B cell (primary cell): ENCODE results near the gene ARHGAP25. TPM values are rescaled to one million over a fixed set of nuclear protein-coding genes. Genes with fewer than 3 reads are reported as not detected.

ENCODE experiments used
- ATAC-seq: fragments of 200-7000 bp; cut with Tn5 transposase; one replicate; pipeline ENCODE4 v1.10.0; 2021; ENCODE audit warnings: low read depth, mild to moderate bottlenecking, moderate number of reproducible peaks, moderate library complexity
- CTCF ChIA-PET: fragments of 350-600 bp; sonication (Branson Sonifier 250); formaldehyde crosslinking; loops from one replicate; lab custom pipeline; 2021; ENCODE audit warnings: antibody characterized with exemption, inconsistent platforms; lab: Charles Lee
- POLR2A ChIA-PET: fragments of 350-600 bp; sonication (Branson Sonifier 250); formaldehyde crosslinking; loops from one replicate; lab custom pipeline; 2021; ENCODE audit warnings: antibody characterized with exemption; lab: Charles Lee
- DNase-seq: peaks from one replicate; pipeline ENCODE4 v3.0.0; 2013
- H2AFZ ChIP-seq: 2 replicates; pipeline ENCODE4 v1.6.1; 2012; ENCODE audit warnings: mild to moderate bottlenecking, low read depth, low read length; ENCODE audit not compliant: insufficient read depth, poor library complexity, severe bottlenecking
- H3K27ac ChIP-seq, 2 donors: 1 replicate in 1 of 2; 2 replicates in 1 of 2; pipeline ENCODE4 v1.5.1; 2012 to 2013; ENCODE audit warnings: low read length in 2 of 2, mild to moderate bottlenecking in 2 of 2, moderate library complexity in 1 of 2
- H3K27me3 ChIP-seq, 4 experiments: fragments of 200-600 bp in 1 of 4; sonication (generic) in 1 of 4; replicated peaks in 1 of 4; 1 replicate in 2 of 4; 2 replicates in 2 of 4; pipeline versions ENCODE4 v1.6.1 to v1.7.0; 2013 to 2016; ENCODE audit warnings: low read length in 3 of 4, mild to moderate bottlenecking in 2 of 4, mixed read lengths in 1 of 4, moderate library complexity in 1 of 4; ENCODE audit not compliant: insufficient read depth in 4 of 4, control insufficient read depth in 3 of 4; ENCODE audit errors: control extremely low read depth in 1 of 4
- H3K36me3 ChIP-seq, 2 experiments: replicated peaks in 1 of 2; 1 replicate in 1 of 2; 2 replicates in 1 of 2; pipeline versions ENCODE4 v1.6.1 to v1.7.1; 2013; ENCODE audit warnings: low read length in 1 of 2; ENCODE audit not compliant: insufficient read depth in 2 of 2, control insufficient read depth in 1 of 2; ENCODE audit errors: control extremely low read depth in 1 of 2, extremely low read depth in 1 of 2
- H3K4me1 ChIP-seq, 2 donors: fragments of 200-600 bp in 1 of 2; sonication (generic) in 1 of 2; 1 replicate in 1 of 2; 2 replicates in 1 of 2; pipeline versions ENCODE4 v1.5.1 to v1.6.1; 2013 to 2017; ENCODE audit warnings: low read length in 2 of 2; ENCODE audit not compliant: control insufficient read depth in 2 of 2, insufficient read depth in 2 of 2
- H3K4me2 ChIP-seq: replicated peaks from 2 replicates; pipeline ENCODE3; 2012; ENCODE audit warnings: mild to moderate bottlenecking, low read depth, low read length; ENCODE audit not compliant: poor library complexity, severe bottlenecking
- H3K4me3 ChIP-seq, 5 experiments: fragments of 200-600 bp in 1 of 5; sonication (generic) in 1 of 5; 1 replicate in 3 of 5; 2 replicates in 2 of 5; pipeline versions ENCODE4 v1.5.1 to v1.7.0; 2011 to 2016; ENCODE audit warnings: low read length in 4 of 5, mild to moderate bottlenecking in 4 of 5, low read depth in 2 of 5, control low read depth in 1 of 5, moderate library complexity in 1 of 5; ENCODE audit not compliant: insufficient read depth in 1 of 5; ENCODE audit errors: control extremely low read depth in 1 of 5, extremely low read depth in 1 of 5
- H3K79me2 ChIP-seq: fragments of 200-600 bp; sonication (generic); one replicate; pipeline ENCODE4 v1.6.0; 2016; ENCODE audit warnings: low read length; ENCODE audit not compliant: control insufficient read depth, insufficient read depth
- H3K9ac ChIP-seq: fragments of 200-600 bp; sonication (generic); 2 replicates; pipeline ENCODE4 v1.6.1; 2017; ENCODE audit warnings: mild to moderate bottlenecking, low read length, moderate library complexity
- H3K9me3 ChIP-seq, 3 donors: one replicate each; pipeline versions ENCODE4 v1.6.1 to v1.7.1; 2013; ENCODE audit warnings: low read length in 2 of 3; ENCODE audit not compliant: control insufficient read depth in 2 of 3, insufficient read depth in 1 of 3; ENCODE audit errors: control extremely low read depth in 1 of 3
- H4K20me1 ChIP-seq: 2 replicates; pipeline ENCODE4 v1.6.0; 2012; ENCODE audit warnings: mild to moderate bottlenecking, low read length; ENCODE audit not compliant: insufficient read depth, control insufficient read depth, poor library complexity, severe bottlenecking
- H3K27ac Mint-ChIP-seq: one replicate; pipeline ENCODE4 v1.8.0; 2021; ENCODE audit warnings: mixed read lengths
- H3K27me3 Mint-ChIP-seq: one replicate; pipeline ENCODE4 v1.8.0; 2021; ENCODE audit warnings: mixed read lengths
- H3K4me1 Mint-ChIP-seq: one replicate; pipeline ENCODE4 v1.8.0; 2021; ENCODE audit warnings: mixed read lengths
- H3K4me3 Mint-ChIP-seq: one replicate; pipeline ENCODE4 v1.8.0; 2021; ENCODE audit warnings: mixed read lengths
- H3K9me3 Mint-ChIP-seq: one replicate; pipeline ENCODE4 v1.8.0; 2022; ENCODE audit warnings: mixed read lengths; ENCODE audit not compliant: insufficient read depth
- EZH2 ChIP-seq: IDR thresholded peaks from 2 replicates; pipeline ENCODE4 v1.6.1; 2012; ENCODE audit warnings: borderline replicate concordance, low read depth, mild to moderate bottlenecking, moderate library complexity, low read length; ENCODE audit not compliant: insufficient read depth, poor library complexity, severe bottlenecking
- WGBS: methylation state at CpG from one replicate; pipeline ENCODE4 v1.1.5; 2013; ENCODE audit warnings: missing lambda C conversion rate; ENCODE audit not compliant: insufficient coverage; 5-methylcytosine and 5-hydroxymethylcytosine counted together
- intact Hi-C: fragments of 100-400 bp; cut with micrococcal nuclease; formaldehyde crosslinking; loops from one replicate; pipeline ENCODE4 v1.10.0; 2022
- polyA plus RNA-seq: library from polyadenylated mRNA; depleted of rRNA; stranded (reverse); fragments of >200 nt; gene quantifications from 2 replicates; pipeline ENCODE4 v1.2.3, GENCODE V29; 2012
- total RNA-seq, 2 donors: library from RNA; stranded (reverse); fragments of 120-200 nt in 1 of 2; gene quantifications; 1 replicate in 1 of 2; 2 replicates in 1 of 2; pipeline versions ENCODE4 v1.2.3 to v1.2.4, GENCODE V29; 2013 to 2022
- TF ChIP-seq, protein P1 (sequence below): fragments of 200-600 bp; IDR thresholded peaks from one replicate; pipeline ENCODE4 v1.8.0; 2022; ENCODE audit warnings: antibody characterized with exemption, mild to moderate bottlenecking

ARHGAP25 gene
- total and polyA plus RNA-seq, 2 donors (not counting 1 experiment from before 2014, with no cell fraction given): 97.9 to 207 TPM

DNA sequence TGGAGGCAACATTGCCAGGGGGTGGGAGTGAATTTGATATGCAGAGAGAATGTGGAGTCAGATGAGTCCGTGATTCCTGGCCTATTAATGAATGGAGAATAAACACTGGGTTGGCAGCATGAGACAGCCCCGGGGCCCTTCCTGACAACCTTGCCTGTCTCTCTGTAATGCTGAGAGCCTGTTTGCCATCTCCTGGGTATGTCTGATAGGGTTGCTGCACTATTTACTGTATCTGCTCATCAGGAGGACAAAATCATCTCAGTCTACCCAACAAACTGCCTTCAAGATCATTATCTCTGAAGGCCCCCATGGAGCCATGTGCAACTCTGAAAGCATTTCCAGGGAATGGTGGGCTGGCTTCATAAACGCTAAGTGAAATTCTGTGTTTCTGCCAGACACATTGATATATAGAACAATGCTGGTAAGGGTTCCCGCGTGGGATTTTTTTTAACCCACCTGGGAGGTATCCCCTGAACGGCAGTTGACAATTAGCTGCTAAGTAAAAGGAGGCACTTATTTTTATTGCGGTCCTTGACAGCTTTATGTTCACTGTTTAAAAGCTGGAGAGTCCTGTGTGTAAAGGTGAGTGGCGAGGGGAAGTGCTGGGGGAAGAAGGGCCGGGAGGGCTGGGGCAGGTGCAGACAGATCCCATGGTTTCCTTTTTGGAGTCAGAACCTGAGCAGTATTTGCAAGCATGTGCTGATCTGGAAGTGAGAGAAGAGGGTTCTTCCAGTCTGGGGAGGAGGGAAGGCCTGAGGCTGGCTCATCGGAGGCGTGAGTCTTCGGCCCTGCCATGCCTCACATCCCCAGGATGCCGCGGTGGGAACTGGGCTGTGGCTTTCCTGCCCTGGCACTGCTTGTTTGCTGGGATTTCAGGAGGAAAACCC, 64.8 kb downstream of the ARHGAP25 start:
- Histone ChIP-seq H3K27ac (peak overlapping the region in 1 of 2 donors; percentile 60), H3K4me2 (no peak overlapping the region), H4K20me1 (peaks cover 26% of the 10 kb centered on the region), H2AFZ (no peak overlapping the region), H3K27me3 (no peaks in the 10 kb centered on the region), H3K9me3 (no peaks in the 10 kb centered on the region), H3K4me1 (peaks cover 36 to 43% of the 10 kb centered on the region in 2 donors), H3K36me3 (peaks cover 11 to 85% of the 10 kb centered on the region in 2 experiments), H3K79me2 (peaks cover 95% of the 10 kb centered on the region), H3K4me3 (no peak overlapping the region), H3K9ac (no peak overlapping the region)
- no peak for DNase-seq
- TF ChIP-seq EZH2: no peak
- TF ChIP-seq, protein P1, sequence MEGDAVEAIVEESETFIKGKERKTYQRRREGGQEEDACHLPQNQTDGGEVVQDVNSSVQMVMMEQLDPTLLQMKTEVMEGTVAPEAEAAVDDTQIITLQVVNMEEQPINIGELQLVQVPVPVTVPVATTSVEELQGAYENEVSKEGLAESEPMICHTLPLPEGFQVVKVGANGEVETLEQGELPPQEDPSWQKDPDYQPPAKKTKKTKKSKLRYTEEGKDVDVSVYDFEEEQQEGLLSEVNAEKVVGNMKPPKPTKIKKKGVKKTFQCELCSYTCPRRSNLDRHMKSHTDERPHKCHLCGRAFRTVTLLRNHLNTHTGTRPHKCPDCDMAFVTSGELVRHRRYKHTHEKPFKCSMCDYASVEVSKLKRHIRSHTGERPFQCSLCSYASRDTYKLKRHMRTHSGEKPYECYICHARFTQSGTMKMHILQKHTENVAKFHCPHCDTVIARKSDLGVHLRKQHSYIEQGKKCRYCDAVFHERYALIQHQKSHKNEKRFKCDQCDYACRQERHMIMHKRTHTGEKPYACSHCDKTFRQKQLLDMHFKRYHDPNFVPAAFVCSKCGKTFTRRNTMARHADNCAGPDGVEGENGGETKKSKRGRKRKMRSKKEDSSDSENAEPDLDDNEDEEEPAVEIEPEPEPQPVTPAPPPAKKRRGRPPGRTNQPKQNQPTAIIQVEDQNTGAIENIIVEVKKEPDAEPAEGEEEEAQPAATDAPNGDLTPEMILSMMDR: no peak
- H3K4me3 Mint-ChIP-seq: no peak overlapping the region
- H3K27me3 Mint-ChIP-seq: no peaks in the 10 kb centered on the region
- peaks cover 67% of the 10 kb centered on the region for H3K4me1 Mint-ChIP-seq
- ChIA-PET CTCF (interaction anchor here (1.0 to 3.4 kb wide), 8 partner anchors 10 to 108 kb away, joined by 3 to 17 read pairs (median 6); partner anchors contain the start of gene ARHGAP25), POLR2A (no interaction called here)
- H3K27ac Mint-ChIP-seq: peak overlapping the region; percentile 94
- H3K9me3 Mint-ChIP-seq: peaks cover 2% of the 10 kb centered on the region
- ATAC-seq: no peak
- 95% methylated on average over 14 of the region's 14 CpGs for WGBS
- intact Hi-C loops: no loop called here

DNA sequence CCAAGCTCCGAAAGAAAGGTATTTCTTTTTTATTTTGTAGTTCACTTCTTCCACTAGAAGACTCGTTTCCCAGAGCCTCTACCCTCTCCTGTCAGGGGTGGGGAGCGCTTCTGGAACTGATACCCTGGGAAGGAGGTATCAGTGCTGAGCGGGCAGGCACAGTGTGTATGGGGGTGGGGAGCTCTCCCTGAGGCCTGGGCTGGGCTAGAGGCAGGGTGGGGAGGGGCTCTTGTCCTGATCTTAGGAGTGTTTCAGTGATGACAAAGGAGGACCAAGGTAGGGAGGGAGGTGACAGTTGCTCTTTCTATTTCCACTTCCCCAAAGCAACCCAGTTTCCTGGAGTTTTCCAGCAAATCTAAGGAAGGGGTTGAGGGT, 65.4 kb downstream of the ARHGAP25 start:
- Mint-ChIP-seq H3K4me1 (peaks cover 64% of the 10 kb centered on the region), H3K27ac (peak overlapping the region; percentile 73), H3K9me3 (peaks cover 2% of the 10 kb centered on the region), H3K27me3 (no peaks in the 10 kb centered on the region), H3K4me3 (no peak overlapping the region)
- no peaks in the 10 kb centered on the region for H3K9me3 ChIP-seq
- H3K4me1 ChIP-seq: peaks cover 33 to 36% of the 10 kb centered on the region in 2 donors
- peaks cover 26% of the 10 kb centered on the region for H4K20me1 ChIP-seq
- no peak overlapping the region for H3K4me3 ChIP-seq
- H3K4me2 ChIP-seq: no peak overlapping the region
- POLR2A ChIA-PET: no interaction called here
- no peak for DNase-seq
- ATAC-seq: no peak
- H3K27me3 ChIP-seq: no peaks in the 10 kb centered on the region
- CTCF ChIA-PET: interaction anchor here (0.8 to 2.4 kb wide), 5 partner anchors 23 to 91 kb away, joined by 3 to 13 read pairs (median 4); partner anchors contain the start of gene ARHGAP25
- intact Hi-C loops: no loop called here
- peaks cover 16 to 87% of the 10 kb centered on the region in 2 experiments for H3K36me3 ChIP-seq
- WGBS: no CpG with 5 or more reads among the region's 4 CpGs
- H2AFZ ChIP-seq: no peak overlapping the region
- H3K79me2 ChIP-seq: peaks cover 95% of the 10 kb centered on the region
- TF ChIP-seq EZH2: no peak
- TF ChIP-seq, protein P1: no peak
- peak overlapping the region; percentile 17 to 60 for H3K27ac ChIP-seq
- no peak overlapping the region for H3K9ac ChIP-seq
